AG04449 (cell line): ENCODE data around the gene LAMB3.

Experiments
- CTCF ChIA-PET: fragments of 350-600 bp; formaldehyde crosslinking; extraction: SDS; loops from one replicate; lab custom pipeline; 2021; ENCODE audit warnings: antibody characterized with exemption; lab: Yijun Ruan, JAX
- POLR2A ChIA-PET: fragments of 400-600, 350-600 bp; formaldehyde crosslinking; extraction: SDS; loops from one replicate; lab custom pipeline; 2020; ENCODE audit warnings: antibody characterized with exemption, inconsistent platforms; lab: Yijun Ruan, JAX
- DNase-seq: peaks from one replicate; pipeline ENCODE4 v3.0.0-alpha.2; 2010; ENCODE audit warnings: low read depth, low spot score
- H3K4me3 ChIP-seq: 2 replicates; pipeline ENCODE4 v1.5.1; 2011; ENCODE audit warnings: low read depth, mild to moderate bottlenecking, control low read depth, low read length
- CTCF ChIP-seq: IDR thresholded peaks from one replicate; pipeline ENCODE4 v1.5.1; 2011; ENCODE audit warnings: mild to moderate bottlenecking, moderate library complexity, low read length, control low read depth, inconsistent platforms; ENCODE audit not compliant: insufficient read depth; ENCODE audit errors: missing control alignments

The LAMB3 gene

GRCh38 chr1:209603877-209604276, 48.3 kb downstream of the LAMB3 start:
- TF ChIP-seq CTCF: no peak
- POLR2A ChIA-PET: no interaction called here
- CTCF ChIA-PET: interaction anchor here (1.4 to 22.9 kb wide), 5 partner anchors 14 to 88 kb away, joined by 4 to 274 read pairs (median 34); partner anchors contain the start of gene CAMK1G
- DNase-seq: no peak
- no peak overlapping the region for H3K4me3 ChIP-seq

- ChIA-PET POLR2A (no interaction called here), CTCF (interaction anchor here (1.0 to 22.9 kb wide), 12 partner anchors 12 to 221 kb away, joined by 3 to 274 read pairs (median 6); partner anchors contain the start of gene CAMK1G)
- DNase-seq: no peak
- H3K4me3 ChIP-seq: no peak overlapping the region
- peak; percentile 77 for TF ChIP-seq CTCF
These were observed 50.2 kb downstream of the LAMB3 start for GRCh38 chr1:209601809-209602657.

- DNase-seq: no peak
- CTCF ChIA-PET: interaction anchor here (0.9 to 22.9 kb wide), 9 partner anchors 10 to 93 kb away, joined by 3 to 274 read pairs (median 6); partner anchors contain the start of gene CAMK1G
- POLR2A ChIA-PET: no interaction called here
- H3K4me3 ChIP-seq: no peak overlapping the region
- TF ChIP-seq CTCF: no peak
These were observed 51.7 kb downstream of the LAMB3 start for GRCh38 chr1:209600541-209600940.

- ChIA-PET POLR2A (no interaction called here), CTCF (interaction anchor here (1.0 to 3.6 kb wide), 9 partner anchors 12 to 95 kb away, joined by 4 to 17 read pairs (median 6); partner anchors contain the start of gene CAMK1G)
These were observed 54.0 kb downstream of the LAMB3 start for GRCh38 chr1:209598227-209598626.

GRCh38 chr1:209597499-209597898, 54.7 kb downstream of the LAMB3 start:
- DNase-seq: no peak
- CTCF ChIA-PET: interaction anchor here (0.8 to 3.6 kb wide), 10 partner anchors 9 to 95 kb away, joined by 3 to 17 read pairs (median 5); partner anchors contain the start of gene CAMK1G
- POLR2A ChIA-PET: no interaction called here
- no peak for TF ChIP-seq CTCF
- H3K4me3 ChIP-seq: no peak overlapping the region

More at GRCh38 chr1:209598227-209598626, 54.0 kb downstream of the LAMB3 start:
- no peak for DNase-seq
- no peak for TF ChIP-seq CTCF
- H3K4me3 ChIP-seq: no peak overlapping the region
